ENCODE data around the gene DNAJC5.

DNA sequence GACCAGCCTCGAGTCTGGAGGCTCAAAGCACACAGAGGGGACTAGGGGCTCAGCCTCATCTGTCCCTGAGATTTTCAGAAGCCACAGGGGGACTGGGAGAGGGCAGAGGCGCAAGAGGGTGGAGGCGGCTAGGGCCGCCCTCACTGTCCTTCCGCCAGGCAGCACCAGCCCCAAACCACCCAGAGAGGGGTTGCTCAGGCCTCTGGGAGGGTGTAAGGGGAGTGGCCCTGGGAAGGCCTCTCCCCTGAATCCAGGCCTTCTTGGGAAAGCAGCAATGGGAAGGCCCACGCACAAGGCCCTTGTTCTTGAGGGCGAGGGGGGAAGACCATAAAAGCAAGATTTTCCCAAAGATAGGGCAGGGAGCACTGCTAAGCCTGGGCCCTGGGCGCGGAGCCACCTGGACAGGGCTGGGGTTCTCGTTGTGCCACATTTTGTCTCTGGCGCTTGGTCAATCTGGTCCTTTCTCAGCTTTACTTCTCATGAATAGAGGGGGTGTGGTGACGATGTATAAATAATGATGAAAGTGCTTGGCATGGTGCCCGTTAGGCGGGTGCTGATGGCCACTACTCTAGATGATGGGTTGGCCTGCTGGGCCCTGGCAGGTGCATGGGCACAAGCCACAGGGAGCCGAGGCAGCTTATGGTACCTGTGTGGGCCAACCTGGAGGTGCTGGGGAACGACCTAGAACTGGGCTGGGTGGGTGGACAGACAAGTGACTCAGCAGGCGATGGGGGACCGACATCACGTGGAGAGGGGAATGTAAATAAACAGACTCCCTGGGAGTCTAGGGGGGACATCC lies 79.7 kb downstream of the DNAJC5 start:
- TF ChIP-seq EZH2phosphoT487 (IDR thresholded peaks at IDR 0.05; ENCODE audit: unreplicated experiment) (no peak), POLR2AphosphoS5 (IDR thresholded peaks at IDR 0.05; ENCODE audit: low read depth) (no peak), EZH2 (IDR thresholded peaks at IDR 0.05; ENCODE audit: low read depth, unreplicated experiment) (no peak), CREB1 (CRISPR knock-in tag; IDR thresholded peaks at IDR 0.05; ENCODE audit: low read depth) (no peak), JUNB (IDR thresholded peaks at IDR 0.05; ENCODE audit: unreplicated experiment) (no peak), NANOG (IDR thresholded peaks at IDR 0.05; ENCODE audit: borderline replicate concordance) (no peak), STAT1 (IDR thresholded peaks at IDR 0.05; ENCODE audit: unreplicated experiment) (no peak)
- TF ChIP-seq, protein P1, sequence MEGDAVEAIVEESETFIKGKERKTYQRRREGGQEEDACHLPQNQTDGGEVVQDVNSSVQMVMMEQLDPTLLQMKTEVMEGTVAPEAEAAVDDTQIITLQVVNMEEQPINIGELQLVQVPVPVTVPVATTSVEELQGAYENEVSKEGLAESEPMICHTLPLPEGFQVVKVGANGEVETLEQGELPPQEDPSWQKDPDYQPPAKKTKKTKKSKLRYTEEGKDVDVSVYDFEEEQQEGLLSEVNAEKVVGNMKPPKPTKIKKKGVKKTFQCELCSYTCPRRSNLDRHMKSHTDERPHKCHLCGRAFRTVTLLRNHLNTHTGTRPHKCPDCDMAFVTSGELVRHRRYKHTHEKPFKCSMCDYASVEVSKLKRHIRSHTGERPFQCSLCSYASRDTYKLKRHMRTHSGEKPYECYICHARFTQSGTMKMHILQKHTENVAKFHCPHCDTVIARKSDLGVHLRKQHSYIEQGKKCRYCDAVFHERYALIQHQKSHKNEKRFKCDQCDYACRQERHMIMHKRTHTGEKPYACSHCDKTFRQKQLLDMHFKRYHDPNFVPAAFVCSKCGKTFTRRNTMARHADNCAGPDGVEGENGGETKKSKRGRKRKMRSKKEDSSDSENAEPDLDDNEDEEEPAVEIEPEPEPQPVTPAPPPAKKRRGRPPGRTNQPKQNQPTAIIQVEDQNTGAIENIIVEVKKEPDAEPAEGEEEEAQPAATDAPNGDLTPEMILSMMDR (conservative IDR thresholded peaks at IDR 0.05; ENCODE audit: low read depth in 2 of 2), result no peak
- TF ChIP-seq, protein P2, sequence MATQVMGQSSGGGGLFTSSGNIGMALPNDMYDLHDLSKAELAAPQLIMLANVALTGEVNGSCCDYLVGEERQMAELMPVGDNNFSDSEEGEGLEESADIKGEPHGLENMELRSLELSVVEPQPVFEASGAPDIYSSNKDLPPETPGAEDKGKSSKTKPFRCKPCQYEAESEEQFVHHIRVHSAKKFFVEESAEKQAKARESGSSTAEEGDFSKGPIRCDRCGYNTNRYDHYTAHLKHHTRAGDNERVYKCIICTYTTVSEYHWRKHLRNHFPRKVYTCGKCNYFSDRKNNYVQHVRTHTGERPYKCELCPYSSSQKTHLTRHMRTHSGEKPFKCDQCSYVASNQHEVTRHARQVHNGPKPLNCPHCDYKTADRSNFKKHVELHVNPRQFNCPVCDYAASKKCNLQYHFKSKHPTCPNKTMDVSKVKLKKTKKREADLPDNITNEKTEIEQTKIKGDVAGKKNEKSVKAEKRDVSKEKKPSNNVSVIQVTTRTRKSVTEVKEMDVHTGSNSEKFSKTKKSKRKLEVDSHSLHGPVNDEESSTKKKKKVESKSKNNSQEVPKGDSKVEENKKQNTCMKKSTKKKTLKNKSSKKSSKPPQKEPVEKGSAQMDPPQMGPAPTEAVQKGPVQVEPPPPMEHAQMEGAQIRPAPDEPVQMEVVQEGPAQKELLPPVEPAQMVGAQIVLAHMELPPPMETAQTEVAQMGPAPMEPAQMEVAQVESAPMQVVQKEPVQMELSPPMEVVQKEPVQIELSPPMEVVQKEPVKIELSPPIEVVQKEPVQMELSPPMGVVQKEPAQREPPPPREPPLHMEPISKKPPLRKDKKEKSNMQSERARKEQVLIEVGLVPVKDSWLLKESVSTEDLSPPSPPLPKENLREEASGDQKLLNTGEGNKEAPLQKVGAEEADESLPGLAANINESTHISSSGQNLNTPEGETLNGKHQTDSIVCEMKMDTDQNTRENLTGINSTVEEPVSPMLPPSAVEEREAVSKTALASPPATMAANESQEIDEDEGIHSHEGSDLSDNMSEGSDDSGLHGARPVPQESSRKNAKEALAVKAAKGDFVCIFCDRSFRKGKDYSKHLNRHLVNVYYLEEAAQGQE (IDR thresholded peaks at IDR 0.05; ENCODE audit: unreplicated experiment), result no peak
